ENCODE measurements around the gene SOAT1. TPM values are rescaled to one million over a fixed set of nuclear protein-coding genes. Genes with fewer than 3 reads are reported as not detected.

Gene SOAT1
- total and polyA plus RNA-seq, 10 of the 15 experiments (the other 5 are each of a cell fraction or from before 2014, with no cell fraction given), result 8.6 to 68.5 (median 22.3) TPM

- no peak for TF ChIP-seq ZBTB4 (CRISPR knock-in tag; IDR thresholded peaks at IDR 0.05)
- no peak for TF ChIP-seq HSF1 (IDR thresholded peaks at IDR 0.05; ENCODE audit: low read depth, low read length)
- peak; percentile 8; the same call in 1 of the 2 replicates for TF ChIP-seq ATF3 (IDR thresholded peaks at IDR 0.05; ENCODE audit: borderline replicate concordance, extremely low read depth, low read depth, low read length)
- peak; percentile 54; the same call in 1 of the 3 replicates for TF ChIP-seq POU2F2 (IDR thresholded peaks at IDR 0.05; ENCODE audit: borderline replicate concordance, low read depth, low read length)
- TF ChIP-seq IRF3 (IDR thresholded peaks at IDR 0.05), result no peak
- no peak for TF ChIP-seq RFX5 (IDR thresholded peaks at IDR 0.05; ENCODE audit: low read depth, low read length)
- peak; percentile 23; the same call in 1 of the 2 replicates for TF ChIP-seq CBX5 (IDR thresholded peaks at IDR 0.05; ENCODE audit: low read depth)
- TF ChIP-seq ZNF24 (IDR thresholded peaks at IDR 0.05), result no peak
- peak; percentile 95 for TF ChIP-seq MXI1 (IDR thresholded peaks at IDR 0.05; ENCODE audit: low read depth, low read length)
- peak; percentile 85 for TF ChIP-seq CBFB (IDR thresholded peaks at IDR 0.05; ENCODE audit: low read depth)
- peak; percentile 75 for TF ChIP-seq FOXK2 (IDR thresholded peaks at IDR 0.05)
- peak; percentile 58 for TF ChIP-seq SMAD1 (IDR thresholded peaks at IDR 0.05; ENCODE audit: low read depth, partially characterized antibody)
- no peak for TF ChIP-seq ZNF217 (IDR thresholded peaks at IDR 0.05)
- no peak for TF ChIP-seq SUPT20H (IDR thresholded peaks at IDR 0.05; ENCODE audit: borderline replicate concordance, control insufficient read depth, low read depth, low read length)
- peak; percentile 93; the same call in 1 of the 2 replicates for TF ChIP-seq RB1 (IDR thresholded peaks at IDR 0.05; ENCODE audit: borderline replicate concordance)
- TF ChIP-seq CEBPB (IDR thresholded peaks at IDR 0.05; ENCODE audit: borderline replicate concordance in 1 of 2, low read depth in 2 of 2, low read length in 2 of 2), result no peak
- TF ChIP-seq KAT2A (conservative IDR thresholded peaks at IDR 0.05; ENCODE audit: control insufficient read depth, low read depth, low read length), result no peak
- peak; percentile 63; the same call in 1 of the 2 replicates for TF ChIP-seq ZBTB40 (IDR thresholded peaks at IDR 0.05; ENCODE audit: borderline replicate concordance)
- TF ChIP-seq HDAC6 (IDR thresholded peaks at IDR 0.05; ENCODE audit: unreplicated experiment), result peak; percentile 36
Measured at GRCh38 chr1:179365342-179366092, 71.9 kb downstream of the SOAT1 start, which contains the start of gene AXDND1 (continued).
